Neural cell (in vitro differentiated cells): Measurements from ENCODE around the gene LPP.

ENCODE experiments used
- CTCF ChIP-seq: fragments of 450-650 bp; IDR thresholded peaks from 2 replicates; pipeline ENCODE4 v1.5.1; 2014; ENCODE audit warnings: antibody characterized with exemption, mild to moderate bottlenecking, moderate library complexity; ENCODE audit not compliant: poor library complexity, severe bottlenecking
- EZH2 ChIP-seq: fragments of 200-600, 300-800 bp; shearing (Covaris generic), sonication (generic); IDR thresholded peaks from 2 replicates; pipeline ENCODE4 v1.6.1; 2014; ENCODE audit warnings: antibody characterized with exemption, low read length, borderline replicate concordance, mild to moderate bottlenecking; ENCODE audit not compliant: insufficient read depth, poor library complexity, severe bottlenecking
- RAD21 ChIP-seq: fragments of 450-650 bp; conservative IDR thresholded peaks from 2 replicates; pipeline ENCODE4 v1.6.1; 2014; ENCODE audit warnings: antibody characterized with exemption, mild to moderate bottlenecking, moderate library complexity
- REST ChIP-seq: IDR thresholded peaks from 2 replicates; pipeline ENCODE4 v1.6.1; 2012; ENCODE audit warnings: borderline replicate concordance
- SMC3 ChIP-seq: fragments of 450-650 bp; conservative IDR thresholded peaks from 2 replicates; pipeline ENCODE4 v1.6.1; 2014; ENCODE audit warnings: antibody characterized with exemption, mild to moderate bottlenecking, moderate library complexity; ENCODE audit not compliant: poor library complexity

GRCh38 chr3:188923671-188924070, 769.7 kb downstream of the LPP start:
- no peak for TF ChIP-seq CTCF
- no peak for TF ChIP-seq REST
- no peak for TF ChIP-seq SMC3
- TF ChIP-seq EZH2, result no peak
- no peak for TF ChIP-seq RAD21
